WTC11 (cell line): ENCODE measurements around the gene FAM131C. TPM values are rescaled to one million over a fixed set of nuclear protein-coding genes. Genes with fewer than 3 reads are reported as not detected.

Experiments used
- ATAC-seq: fragments of 200-7000 bp; cut with Tn5 transposase; 2 replicates; pipeline ENCODE4 v1.10.0; 2021; ENCODE audit warnings: mild to moderate bottlenecking, moderate library complexity
- CTCF ChIA-PET: fragments of 300-600 bp; sonication (Branson Sonifier 250); formaldehyde crosslinking; loops from one replicate; lab custom pipeline; 2021; ENCODE audit warnings: antibody characterized with exemption; lab: Charles Lee
- POLR2A ChIA-PET: fragments of 350-600 bp; sonication (Branson Sonifier 250); formaldehyde crosslinking; loops from one replicate; lab custom pipeline; 2021; ENCODE audit warnings: antibody characterized with exemption; lab: Charles Lee
- DNase-seq: peaks from one replicate; pipeline ENCODE4 v3.0.0; 2021; ENCODE audit warnings: low spot score
- H3K27ac Mint-ChIP-seq: 2 replicates; pipeline ENCODE4 v1.8.0; 2021; ENCODE audit warnings: mixed read lengths
- H3K27me3 Mint-ChIP-seq: 2 replicates; pipeline ENCODE4 v1.8.0; 2021; ENCODE audit warnings: low read depth, mild to moderate bottlenecking, moderate library complexity, mixed read lengths
- H3K36me3 Mint-ChIP-seq: 2 replicates; pipeline ENCODE4 v1.8.0; 2021; ENCODE audit warnings: mixed read lengths
- H3K4me1 Mint-ChIP-seq: 2 replicates; pipeline ENCODE4 v1.8.0; 2022; ENCODE audit warnings: mixed read lengths
- H3K4me3 Mint-ChIP-seq: 2 replicates; pipeline ENCODE4 v1.8.0; 2021; ENCODE audit warnings: mild to moderate bottlenecking, moderate library complexity, mixed read lengths
- H3K9me3 Mint-ChIP-seq: 2 replicates; pipeline ENCODE4 v1.8.0; 2021; ENCODE audit warnings: mixed read lengths
- ARID4B ChIP-seq: sonication (generic); formaldehyde crosslinking; IDR thresholded peaks from 2 replicates; pipeline ENCODE4 v1.8.0; 2023; ENCODE audit warnings: missing genetic modification reagents, mild to moderate bottlenecking, borderline replicate concordance
- E2F1 ChIP-seq: sonication (generic); formaldehyde crosslinking; IDR thresholded peaks from 2 replicates; pipeline ENCODE4 v1.8.0; 2022; ENCODE audit warnings: mild to moderate bottlenecking, missing genetic modification reagents
- FOXP4 ChIP-seq: sonication (generic); formaldehyde crosslinking; IDR thresholded peaks from 2 replicates; pipeline ENCODE4 v1.8.0; 2022; ENCODE audit warnings: mild to moderate bottlenecking, missing genetic modification reagents
- GRHL2 ChIP-seq: fragments of 250-450 bp; sonication (Bioruptor Pico); IDR thresholded peaks from 2 replicates; pipeline ENCODE4 v1.8.0; 2022; ENCODE audit warnings: mild to moderate bottlenecking, moderate library complexity; ENCODE audit not compliant: insufficient replicate concordance, severe bottlenecking
- HMGXB4 ChIP-seq: sonication (generic); formaldehyde crosslinking; IDR thresholded peaks from 2 replicates; pipeline ENCODE4 v1.8.1; 2023; ENCODE audit warnings: mild to moderate bottlenecking, moderate library complexity, missing genetic modification reagents
- JAZF1 ChIP-seq: fragments of 250-450 bp; sonication (Bioruptor Pico); IDR thresholded peaks from 2 replicates; pipeline ENCODE4 v1.9.0; 2021; ENCODE audit warnings: moderate library complexity, mild to moderate bottlenecking, inconsistent platforms
- MAX ChIP-seq: sonication (generic); formaldehyde crosslinking; IDR thresholded peaks from 2 replicates; pipeline ENCODE4 v1.8.0; 2022; ENCODE audit warnings: mild to moderate bottlenecking, missing genetic modification reagents
- MLX ChIP-seq: sonication (generic); formaldehyde crosslinking; IDR thresholded peaks from 2 replicates; pipeline ENCODE4 v1.8.1; 2023; ENCODE audit warnings: mild to moderate bottlenecking, missing genetic modification reagents, moderate library complexity
- MXD4 ChIP-seq: fragments of 250-450 bp; sonication (Bioruptor Pico); IDR thresholded peaks from 2 replicates; pipeline ENCODE4 v1.8.0; 2021; ENCODE audit warnings: mild to moderate bottlenecking, moderate library complexity, borderline replicate concordance
- SMAD4 ChIP-seq: sonication (generic); formaldehyde crosslinking; IDR thresholded peaks from 2 replicates; pipeline ENCODE4 v1.8.0; 2022; ENCODE audit warnings: mild to moderate bottlenecking, missing genetic modification reagents
- ZNF423 ChIP-seq: fragments of 250-450 bp; sonication (Bioruptor Pico); IDR thresholded peaks from 2 replicates; pipeline ENCODE4 v2.1.2; 2022; ENCODE audit warnings: mild to moderate bottlenecking, moderate library complexity
- ZSCAN18 ChIP-seq: fragments of 250-450 bp; sonication (Bioruptor Pico); IDR thresholded peaks from 2 replicates; pipeline ENCODE4 v2.1.2; 2022; ENCODE audit warnings: mild to moderate bottlenecking, moderate library complexity
- total RNA-seq: library from RNA; stranded (reverse); gene quantifications from 3 replicates; pipeline ENCODE4 v1.2.3, GENCODE V29; 2021
- TF ChIP-seq, protein P1 (sequence below): fragments of 250-450 bp; sonication (Bioruptor Pico); conservative IDR thresholded peaks from 2 replicates; pipeline ENCODE4 v1.9.0; 2021; ENCODE audit warnings: mild to moderate bottlenecking
- TF ChIP-seq, protein P2 (sequence below): sonication (generic); formaldehyde crosslinking; IDR thresholded peaks from 2 replicates; pipeline ENCODE4 v1.8.0; 2023; ENCODE audit warnings: mild to moderate bottlenecking, missing genetic modification reagents
- TF ChIP-seq, protein P3 (sequence below): sonication (generic); formaldehyde crosslinking; IDR thresholded peaks from 2 replicates; pipeline ENCODE4 v1.8.1; 2023; ENCODE audit warnings: mild to moderate bottlenecking, missing genetic modification reagents, moderate library complexity
- TF ChIP-seq, protein P4 (sequence below): sonication (generic); formaldehyde crosslinking; IDR thresholded peaks from 2 replicates; pipeline ENCODE4 v1.8.0; 2022; ENCODE audit warnings: mild to moderate bottlenecking, missing genetic modification reagents

FAM131C gene
- total RNA-seq, 1 experiment from 2014 or later: 1.4 TPM

GRCh38 chr1:16010837-16011236 is 62.6 kb downstream of the FAM131C start (continued):
- no peak for TF ChIP-seq ZSCAN18 (CRISPR knock-in tag)
- TF ChIP-seq, protein P1, sequence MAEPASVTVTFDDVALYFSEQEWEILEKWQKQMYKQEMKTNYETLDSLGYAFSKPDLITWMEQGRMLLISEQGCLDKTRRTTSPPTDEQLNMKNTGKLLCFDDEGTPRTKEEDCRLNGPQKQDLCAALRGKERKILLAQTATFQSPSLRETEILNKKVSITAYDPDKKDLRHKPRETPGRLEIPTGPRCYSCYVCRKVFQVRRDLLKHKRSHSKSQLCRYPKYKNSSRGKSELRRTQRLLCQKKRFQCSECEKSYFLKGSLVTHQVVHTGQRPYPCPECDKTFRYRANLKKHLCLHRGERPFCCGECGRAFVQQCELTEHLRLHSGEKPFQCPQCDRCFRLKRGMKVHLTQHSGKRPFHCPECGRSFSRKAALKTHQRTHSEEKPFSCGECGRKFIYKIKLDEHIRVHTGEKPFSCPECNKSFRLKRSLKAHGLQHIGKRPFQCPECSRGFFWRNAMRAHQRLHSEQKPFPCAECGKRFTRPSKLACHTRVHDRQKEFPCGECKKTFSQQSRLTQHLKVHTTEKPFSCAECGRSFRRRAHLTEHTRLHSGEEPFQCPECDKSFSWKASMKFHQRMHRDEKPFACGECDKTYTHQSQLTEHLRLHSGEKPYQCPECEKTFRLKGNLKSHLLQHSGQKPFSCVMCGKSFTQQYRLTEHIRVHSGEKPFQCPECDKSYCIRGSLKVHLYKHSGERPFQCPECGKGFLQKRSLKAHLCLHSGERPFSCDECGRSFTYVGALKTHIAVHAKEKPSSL: no peak
- TF ChIP-seq, protein P2, sequence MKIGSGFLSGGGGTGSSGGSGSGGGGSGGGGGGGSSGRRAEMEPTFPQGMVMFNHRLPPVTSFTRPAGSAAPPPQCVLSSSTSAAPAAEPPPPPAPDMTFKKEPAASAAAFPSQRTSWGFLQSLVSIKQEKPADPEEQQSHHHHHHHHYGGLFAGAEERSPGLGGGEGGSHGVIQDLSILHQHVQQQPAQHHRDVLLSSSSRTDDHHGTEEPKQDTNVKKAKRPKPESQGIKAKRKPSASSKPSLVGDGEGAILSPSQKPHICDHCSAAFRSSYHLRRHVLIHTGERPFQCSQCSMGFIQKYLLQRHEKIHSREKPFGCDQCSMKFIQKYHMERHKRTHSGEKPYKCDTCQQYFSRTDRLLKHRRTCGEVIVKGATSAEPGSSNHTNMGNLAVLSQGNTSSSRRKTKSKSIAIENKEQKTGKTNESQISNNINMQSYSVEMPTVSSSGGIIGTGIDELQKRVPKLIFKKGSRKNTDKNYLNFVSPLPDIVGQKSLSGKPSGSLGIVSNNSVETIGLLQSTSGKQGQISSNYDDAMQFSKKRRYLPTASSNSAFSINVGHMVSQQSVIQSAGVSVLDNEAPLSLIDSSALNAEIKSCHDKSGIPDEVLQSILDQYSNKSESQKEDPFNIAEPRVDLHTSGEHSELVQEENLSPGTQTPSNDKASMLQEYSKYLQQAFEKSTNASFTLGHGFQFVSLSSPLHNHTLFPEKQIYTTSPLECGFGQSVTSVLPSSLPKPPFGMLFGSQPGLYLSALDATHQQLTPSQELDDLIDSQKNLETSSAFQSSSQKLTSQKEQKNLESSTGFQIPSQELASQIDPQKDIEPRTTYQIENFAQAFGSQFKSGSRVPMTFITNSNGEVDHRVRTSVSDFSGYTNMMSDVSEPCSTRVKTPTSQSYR: no peak
- TF ChIP-seq JAZF1 (CRISPR knock-in tag): no peak
- TF ChIP-seq HMGXB4 (CRISPR knock-in tag): no peak
- TF ChIP-seq FOXP4 (CRISPR knock-in tag): no peak
- TF ChIP-seq, protein P3, sequence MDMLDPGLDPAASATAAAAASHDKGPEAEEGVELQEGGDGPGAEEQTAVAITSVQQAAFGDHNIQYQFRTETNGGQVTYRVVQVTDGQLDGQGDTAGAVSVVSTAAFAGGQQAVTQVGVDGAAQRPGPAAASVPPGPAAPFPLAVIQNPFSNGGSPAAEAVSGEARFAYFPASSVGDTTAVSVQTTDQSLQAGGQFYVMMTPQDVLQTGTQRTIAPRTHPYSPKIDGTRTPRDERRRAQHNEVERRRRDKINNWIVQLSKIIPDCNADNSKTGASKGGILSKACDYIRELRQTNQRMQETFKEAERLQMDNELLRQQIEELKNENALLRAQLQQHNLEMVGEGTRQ (CRISPR knock-in tag): no peak
- TF ChIP-seq, protein P4, sequence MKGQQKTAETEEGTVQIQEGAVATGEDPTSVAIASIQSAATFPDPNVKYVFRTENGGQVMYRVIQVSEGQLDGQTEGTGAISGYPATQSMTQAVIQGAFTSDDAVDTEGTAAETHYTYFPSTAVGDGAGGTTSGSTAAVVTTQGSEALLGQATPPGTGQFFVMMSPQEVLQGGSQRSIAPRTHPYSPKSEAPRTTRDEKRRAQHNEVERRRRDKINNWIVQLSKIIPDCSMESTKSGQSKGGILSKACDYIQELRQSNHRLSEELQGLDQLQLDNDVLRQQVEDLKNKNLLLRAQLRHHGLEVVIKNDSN (CRISPR knock-in tag): no peak

- Mint-ChIP-seq H3K36me3 (no peaks in the 10 kb centered on the region), H3K27me3 (no peaks in the 10 kb centered on the region), H3K27ac (no peak overlapping the region), H3K4me1 (peaks cover 29% of the 10 kb centered on the region), H3K4me3 (no peak overlapping the region), H3K9me3 (no peaks in the 10 kb centered on the region)
- ATAC-seq (no peak), DNase-seq (no peak)
- ChIA-PET POLR2A (no interaction called here), CTCF (interaction anchor here (0.5 to 3.2 kb wide), 11 partner anchors 10 to 218 kb away, joined by 3 to 24 read pairs (median 5); no protein-coding TSS in a partner anchor)
- TF ChIP-seq GRHL2 (no peak), MLX (no peak), ZNF423 (no peak), ARID4B (CRISPR knock-in tag) (no peak), MAX (CRISPR knock-in tag) (no peak), MXD4 (CRISPR knock-in tag) (no peak), SMAD4 (no peak), E2F1 (CRISPR knock-in tag) (no peak)
Observed at GRCh38 chr1:16009678-16010077, 63.8 kb downstream of the FAM131C start.
